HL-60 (cell line): ENCODE measurements around the gene SLC25A20.

Experiments used
- CTCF ChIP-seq: IDR thresholded peaks from one replicate; pipeline ENCODE4 v1.5.1; 2011; ENCODE audit warnings: low read length, control low read depth, inconsistent platforms; ENCODE audit not compliant: insufficient read depth
- GABPA ChIP-seq: IDR thresholded peaks from 2 replicates; pipeline ENCODE4 v1.6.1; 2012; ENCODE audit warnings: low read depth
- POLR2AphosphoS5 ChIP-seq: IDR thresholded peaks from 2 replicates; pipeline ENCODE4 v1.6.1; 2012; ENCODE audit warnings: low read depth
- REST ChIP-seq: IDR thresholded peaks from 2 replicates; pipeline ENCODE4 v1.6.1; 2012; ENCODE audit warnings: low read depth; ENCODE audit not compliant: insufficient replicate concordance
- SPI1 ChIP-seq: IDR thresholded peaks from 2 replicates; pipeline ENCODE4 v1.6.1; 2012; ENCODE audit warnings: low read depth, mild to moderate bottlenecking, borderline replicate concordance

- no peak for TF ChIP-seq GABPA
- no peak for TF ChIP-seq CTCF
- no peak for TF ChIP-seq REST
- TF ChIP-seq POLR2AphosphoS5 = no peak
- no peak for TF ChIP-seq SPI1
These were observed 30.8 kb upstream of the SLC25A20 start for GRCh38 chr3:48929358-48930035.
